GM21381 (cell line): ENCODE results near the gene ACP5.
"Not testable (repeated sequence)": the region's sequence is repeated elsewhere in the genome, so short reads cannot be mapped to it uniquely, and the experiment has no call there.

Source experiments
- ATAC-seq: cut with Tn5 transposase; IDR thresholded peaks from one replicate; pipeline ENCODE4 v1.9.1; 2021; ENCODE audit warnings: mild to moderate bottlenecking, moderate library complexity; ENCODE audit not compliant: unreplicated experiment

ACP5 gene

GRCh38 chr19:11580116-11580515, 2.7 kb upstream of the ACP5 start:
- no peak for ATAC-seq

GRCh38 chr19:11578258-11579142, 1.1 kb upstream of the ACP5 start:
- ATAC-seq, result no peak

- no peak for ATAC-seq
Observed at GRCh38 chr19:11576227-11576626, 1.2 kb downstream of the ACP5 start.

- ATAC-seq, result no peak
Observed at GRCh38 chr19:11574689-11575088, 2.8 kb downstream of the ACP5 start.

GRCh38 chr19:11573763-11574162, 3.7 kb downstream of the ACP5 start:
- not testable (repeated sequence) for ATAC-seq

GRCh38 chr19:11573354-11573753, 4.1 kb downstream of the ACP5 start:
- ATAC-seq, result not testable (repeated sequence)

- ATAC-seq, result no peak
Observed at GRCh38 chr19:11570039-11570462, 7.4 kb downstream of the ACP5 start.

- no peak for ATAC-seq
Observed at GRCh38 chr19:11566164-11566563, 11.3 kb downstream of the ACP5 start.

GRCh38 chr19:11565649-11565980, 11.8 kb downstream of the ACP5 start:
- not testable (repeated sequence) for ATAC-seq

GRCh38 chr19:11564082-11564807, 13.2 kb downstream of the ACP5 start:
- not testable (repeated sequence) for ATAC-seq

- ATAC-seq, result no peak
Observed at GRCh38 chr19:11563532-11563931, 13.9 kb downstream of the ACP5 start.

GRCh38 chr19:11560404-11561051, 16.9 kb downstream of the ACP5 start:
- ATAC-seq, result no peak

- ATAC-seq, result peak; percentile 81
Observed at GRCh38 chr19:11558881-11559828, 18.3 kb downstream of the ACP5 start, which contains the start of gene ELOF1. TSS of gene ELOF1 (minus strand) at chr19:11559230. CDS start at chr19:11554347, 4,883 bp downstream.

- no peak for ATAC-seq
Observed at GRCh38 chr19:11556634-11557420, 20.6 kb downstream of the ACP5 start.

GRCh38 chr19:11555246-11555645, 22.2 kb downstream of the ACP5 start:
- no peak for ATAC-seq

GRCh38 chr19:11554160-11554559, 23.3 kb downstream of the ACP5 start:
- no peak for ATAC-seq

- ATAC-seq, result no peak
Observed at GRCh38 chr19:11552666-11553372, 24.6 kb downstream of the ACP5 start.

- ATAC-seq, result no peak
Observed at GRCh38 chr19:11551603-11552235, 25.7 kb downstream of the ACP5 start.
